HFFc6 (cell line): ENCODE measurements around the gene CA6. TPM values are rescaled to one million over a fixed set of nuclear protein-coding genes. Genes with fewer than 3 reads are reported as not detected.

Experiments used
- DNase-seq: peaks from one replicate; pipeline ENCODE4 v3.0.0-alpha.2; 2018
- H3K27ac Mint-ChIP-seq: 2 replicates; pipeline ENCODE4 v1.8.0; 2020; ENCODE audit warnings: mild to moderate bottlenecking, mixed read lengths
- H3K27me3 Mint-ChIP-seq: 2 replicates; pipeline ENCODE4 v1.8.0; 2021; ENCODE audit warnings: mild to moderate bottlenecking, moderate library complexity, mixed read lengths; ENCODE audit not compliant: insufficient read depth
- H3K36me3 Mint-ChIP-seq: 2 replicates; pipeline ENCODE4 v1.8.0; 2021; ENCODE audit warnings: low read depth, mixed read lengths
- H3K4me1 Mint-ChIP-seq: 2 replicates; pipeline ENCODE4 v1.8.0; 2020; ENCODE audit warnings: low read depth, mixed read lengths
- H3K4me3 Mint-ChIP-seq: 2 replicates; pipeline ENCODE4 v1.8.0; 2020; ENCODE audit warnings: mild to moderate bottlenecking, moderate library complexity, mixed read lengths
- H3K9me3 Mint-ChIP-seq: 2 replicates; pipeline ENCODE4 v1.8.0; 2020; ENCODE audit warnings: mild to moderate bottlenecking, mixed read lengths
- total RNA-seq, 6 experiments: library from RNA; stranded (reverse); fragmentation: NEBNext Ultra II Directional; extraction: Animal tissue kit (Norgen Biotek cat#: 25700); gene quantifications; 2 replicates in 1 of 6; 3 replicates in 5 of 6; pipeline ENCODE4 v1.2.3, GENCODE V29; 2021
- TF ChIP-seq, protein P1 (sequence below): fragments of 200-600 bp; sonication (generic); IDR thresholded peaks from 2 replicates; pipeline ENCODE4 v1.5.0; 2021; ENCODE audit warnings: antibody characterized with exemption, mild to moderate bottlenecking

The CA6 gene
- total RNA-seq, 6 experiments from 2014 or later: not detected

DNA sequence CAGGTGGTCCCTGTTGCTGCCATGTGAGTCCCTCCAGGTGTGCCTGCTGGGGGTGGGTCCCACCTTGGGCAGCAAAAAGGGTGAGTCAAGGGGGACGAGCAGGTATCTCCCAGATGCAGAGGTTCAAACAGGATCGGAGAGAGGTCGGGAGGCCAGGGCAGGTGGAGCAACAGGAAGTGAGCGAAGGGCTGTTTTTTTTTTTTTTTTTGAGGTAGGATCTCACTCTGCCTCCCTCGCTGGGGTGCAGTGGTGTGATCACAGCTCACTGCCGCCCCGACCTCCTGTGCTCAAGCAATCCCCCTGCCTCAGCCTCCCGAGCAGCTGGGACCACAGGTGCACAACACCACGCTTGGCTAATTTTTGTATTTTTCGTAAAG is 41.1 kb downstream of the CA6 start:
- no peaks in the 10 kb centered on the region for H3K36me3 Mint-ChIP-seq
- peaks cover 40% of the 10 kb centered on the region for H3K4me1 Mint-ChIP-seq
- no peak overlapping the region for H3K4me3 Mint-ChIP-seq

DNA sequence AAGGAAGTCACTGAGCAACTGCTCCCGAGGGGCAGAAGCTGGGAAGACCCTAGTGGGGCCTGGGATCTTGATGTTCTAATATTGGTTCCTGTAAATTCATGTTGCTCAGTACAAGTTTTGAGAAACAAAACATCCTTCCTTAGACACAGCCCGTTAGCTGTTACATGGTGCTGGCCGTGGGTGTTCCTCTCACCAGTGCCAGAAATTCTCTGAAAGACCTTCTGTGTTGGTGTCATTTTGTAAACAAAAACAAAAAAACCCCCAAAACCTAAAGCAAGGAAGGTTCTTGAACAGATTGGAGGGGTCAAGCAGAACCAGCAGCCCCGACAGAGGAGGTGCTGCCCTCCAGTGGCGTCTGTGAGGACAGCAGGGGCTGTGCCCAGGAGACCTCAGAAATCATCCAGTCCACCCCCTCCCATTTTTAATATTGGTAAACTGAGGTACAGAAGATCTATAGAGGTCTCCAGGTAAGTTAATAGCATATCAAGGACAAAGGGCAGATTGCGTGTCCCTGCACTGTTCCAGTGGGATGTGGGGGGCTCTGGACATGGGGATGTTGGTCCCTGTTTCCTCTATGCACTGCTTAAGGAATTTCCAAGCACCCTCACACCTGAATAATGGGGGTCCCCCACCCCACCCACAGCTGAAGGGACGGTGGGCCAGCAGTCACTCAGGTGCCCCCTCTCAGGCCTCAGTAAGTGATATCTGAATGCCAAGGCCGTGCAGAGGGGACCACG is 42.4 kb downstream of the CA6 start:
- Mint-ChIP-seq H3K4me1 (peaks cover 40% of the 10 kb centered on the region), H3K27me3 (peaks cover 3% of the 10 kb centered on the region), H3K27ac (peak overlapping the region; percentile 65), H3K4me3 (no peak overlapping the region), H3K36me3 (no peaks in the 10 kb centered on the region), H3K9me3 (no peaks in the 10 kb centered on the region)
- TF ChIP-seq, protein P1, sequence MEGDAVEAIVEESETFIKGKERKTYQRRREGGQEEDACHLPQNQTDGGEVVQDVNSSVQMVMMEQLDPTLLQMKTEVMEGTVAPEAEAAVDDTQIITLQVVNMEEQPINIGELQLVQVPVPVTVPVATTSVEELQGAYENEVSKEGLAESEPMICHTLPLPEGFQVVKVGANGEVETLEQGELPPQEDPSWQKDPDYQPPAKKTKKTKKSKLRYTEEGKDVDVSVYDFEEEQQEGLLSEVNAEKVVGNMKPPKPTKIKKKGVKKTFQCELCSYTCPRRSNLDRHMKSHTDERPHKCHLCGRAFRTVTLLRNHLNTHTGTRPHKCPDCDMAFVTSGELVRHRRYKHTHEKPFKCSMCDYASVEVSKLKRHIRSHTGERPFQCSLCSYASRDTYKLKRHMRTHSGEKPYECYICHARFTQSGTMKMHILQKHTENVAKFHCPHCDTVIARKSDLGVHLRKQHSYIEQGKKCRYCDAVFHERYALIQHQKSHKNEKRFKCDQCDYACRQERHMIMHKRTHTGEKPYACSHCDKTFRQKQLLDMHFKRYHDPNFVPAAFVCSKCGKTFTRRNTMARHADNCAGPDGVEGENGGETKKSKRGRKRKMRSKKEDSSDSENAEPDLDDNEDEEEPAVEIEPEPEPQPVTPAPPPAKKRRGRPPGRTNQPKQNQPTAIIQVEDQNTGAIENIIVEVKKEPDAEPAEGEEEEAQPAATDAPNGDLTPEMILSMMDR: peak; percentile 95
- DNase-seq: peak; percentile 11

More for the DNA sequence above, 41.1 kb downstream of the CA6 start:
- TF ChIP-seq, protein P1: no peak
- H3K27ac Mint-ChIP-seq: peak overlapping the region; percentile 95
- H3K27me3 Mint-ChIP-seq: peaks cover 3% of the 10 kb centered on the region
- no peaks in the 10 kb centered on the region for H3K9me3 Mint-ChIP-seq
- DNase-seq: no peak

- Mint-ChIP-seq H3K27me3 (peaks cover 1% of the 10 kb centered on the region), H3K9me3 (no peaks in the 10 kb centered on the region), H3K27ac (no peak overlapping the region), H3K4me1 (peaks cover 38% of the 10 kb centered on the region), H3K36me3 (no peaks in the 10 kb centered on the region), H3K4me3 (no peak overlapping the region)
- DNase-seq: no peak
- TF ChIP-seq, protein P1: no peak
Observed at GRCh38 chr1:8988618-8988967, 42.9 kb downstream of the CA6 start.

GRCh38 chr1:8989061-8989460 is 43.4 kb downstream of the CA6 start:
- H3K36me3 Mint-ChIP-seq: no peaks in the 10 kb centered on the region
- TF ChIP-seq, protein P1: no peak
- no peak for DNase-seq
- no peaks in the 10 kb centered on the region for H3K9me3 Mint-ChIP-seq
- H3K27me3 Mint-ChIP-seq: peaks cover 1% of the 10 kb centered on the region
- no peak overlapping the region for H3K27ac Mint-ChIP-seq
- H3K4me1 Mint-ChIP-seq: peaks cover 35% of the 10 kb centered on the region
- no peak overlapping the region for H3K4me3 Mint-ChIP-seq

GRCh38 chr1:8989821-8990220 is 44.2 kb downstream of the CA6 start:
- DNase-seq: peak; percentile 18
- Mint-ChIP-seq H3K9me3 (no peaks in the 10 kb centered on the region), H3K4me3 (no peak overlapping the region)

More at GRCh38 chr1:8989821-8990220, 44.2 kb downstream of the CA6 start:
- peaks cover 3% of the 10 kb centered on the region for H3K27me3 Mint-ChIP-seq
- peaks cover 35% of the 10 kb centered on the region for H3K4me1 Mint-ChIP-seq
- H3K27ac Mint-ChIP-seq: peak overlapping the region; percentile 30; the same call in 1 of the 2 replicates
- no peaks in the 10 kb centered on the region for H3K36me3 Mint-ChIP-seq
- TF ChIP-seq, protein P1: no peak; the same call in 1 of the 2 replicates
